Choroid plexus epithelial cell (primary cell): ENCODE data around the gene SCN1B.
A peak's percentile ranks its signal among the peaks of the same experiment; 100 is the strongest.

ENCODE experiments used
- DNase-seq: peaks from one replicate; pipeline ENCODE4 v3.0.0-alpha.2; 2010; ENCODE audit warnings: low read depth
- H3K4me3 ChIP-seq: 2 replicates; pipeline ENCODE4 v1.5.1; 2011; ENCODE audit warnings: low read depth, mild to moderate bottlenecking, control low read depth, low read length, moderate library complexity
- TF ChIP-seq, protein P1 (sequence below): conservative IDR thresholded peaks from 2 replicates; pipeline ENCODE4 v1.5.1; 2011; ENCODE audit warnings: low read depth, mild to moderate bottlenecking, control low read depth, inconsistent platforms, low read length, moderate library complexity

The SCN1B gene

GRCh38 chr19:35081201-35081600, 50.9 kb downstream of the SCN1B start:
- no peak overlapping the region for H3K4me3 ChIP-seq
- TF ChIP-seq, protein P1, sequence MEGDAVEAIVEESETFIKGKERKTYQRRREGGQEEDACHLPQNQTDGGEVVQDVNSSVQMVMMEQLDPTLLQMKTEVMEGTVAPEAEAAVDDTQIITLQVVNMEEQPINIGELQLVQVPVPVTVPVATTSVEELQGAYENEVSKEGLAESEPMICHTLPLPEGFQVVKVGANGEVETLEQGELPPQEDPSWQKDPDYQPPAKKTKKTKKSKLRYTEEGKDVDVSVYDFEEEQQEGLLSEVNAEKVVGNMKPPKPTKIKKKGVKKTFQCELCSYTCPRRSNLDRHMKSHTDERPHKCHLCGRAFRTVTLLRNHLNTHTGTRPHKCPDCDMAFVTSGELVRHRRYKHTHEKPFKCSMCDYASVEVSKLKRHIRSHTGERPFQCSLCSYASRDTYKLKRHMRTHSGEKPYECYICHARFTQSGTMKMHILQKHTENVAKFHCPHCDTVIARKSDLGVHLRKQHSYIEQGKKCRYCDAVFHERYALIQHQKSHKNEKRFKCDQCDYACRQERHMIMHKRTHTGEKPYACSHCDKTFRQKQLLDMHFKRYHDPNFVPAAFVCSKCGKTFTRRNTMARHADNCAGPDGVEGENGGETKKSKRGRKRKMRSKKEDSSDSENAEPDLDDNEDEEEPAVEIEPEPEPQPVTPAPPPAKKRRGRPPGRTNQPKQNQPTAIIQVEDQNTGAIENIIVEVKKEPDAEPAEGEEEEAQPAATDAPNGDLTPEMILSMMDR: no peak
- no peak for DNase-seq

GRCh38 chr19:35083691-35084508, 53.6 kb downstream of the SCN1B start:
- no peak for DNase-seq
- no peak overlapping the region for H3K4me3 ChIP-seq
- TF ChIP-seq, protein P1: no peak

GRCh38 chr19:35084509-35084762, 54.2 kb downstream of the SCN1B start:
- H3K4me3 ChIP-seq: no peak overlapping the region
- TF ChIP-seq, protein P1: no peak
- DNase-seq: no peak

DNA sequence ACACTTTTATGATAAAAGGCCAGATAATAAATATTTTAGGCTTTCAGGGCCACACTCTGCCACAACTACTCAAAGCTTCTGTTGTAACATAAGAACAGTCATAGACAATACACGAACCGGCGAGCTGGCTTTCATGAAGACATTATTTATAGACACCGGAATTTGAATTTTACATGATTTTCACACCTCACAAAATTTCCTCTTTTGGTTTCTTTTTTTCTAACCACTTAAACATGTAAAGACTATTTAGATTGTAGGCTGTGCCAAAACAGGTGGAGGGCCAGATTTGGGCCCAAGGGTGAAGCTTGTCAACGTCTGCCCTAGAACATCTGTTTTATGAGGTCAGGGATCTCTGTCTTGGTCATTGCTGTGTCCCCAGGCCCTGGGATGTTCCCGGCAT, 55.7 kb downstream of the SCN1B start:
- DNase-seq: no peak
- TF ChIP-seq, protein P1: no peak
- H3K4me3 ChIP-seq: no peak overlapping the region

DNA sequence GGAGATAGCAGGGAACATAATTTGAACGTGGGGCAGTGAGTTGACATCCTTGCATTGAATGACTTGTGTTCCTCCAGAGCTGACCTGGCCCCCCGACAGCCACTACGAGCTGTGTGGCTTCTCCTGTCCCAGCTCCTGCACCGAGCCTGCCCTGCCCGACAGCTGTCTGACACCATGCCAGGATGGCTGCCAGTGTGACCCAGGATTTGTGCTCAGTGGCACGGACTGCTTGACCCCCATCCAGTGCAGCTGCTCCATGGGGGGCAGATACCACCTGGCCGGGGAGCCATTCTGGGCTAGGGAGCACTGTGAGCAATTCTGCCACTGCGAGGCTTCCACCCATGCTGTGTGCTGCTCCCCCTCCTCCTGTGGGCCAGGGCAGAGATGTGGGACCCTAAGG, 56.2 kb downstream of the SCN1B start:
- no peak overlapping the region for H3K4me3 ChIP-seq
- DNase-seq: no peak
- TF ChIP-seq, protein P1: no peak

DNA sequence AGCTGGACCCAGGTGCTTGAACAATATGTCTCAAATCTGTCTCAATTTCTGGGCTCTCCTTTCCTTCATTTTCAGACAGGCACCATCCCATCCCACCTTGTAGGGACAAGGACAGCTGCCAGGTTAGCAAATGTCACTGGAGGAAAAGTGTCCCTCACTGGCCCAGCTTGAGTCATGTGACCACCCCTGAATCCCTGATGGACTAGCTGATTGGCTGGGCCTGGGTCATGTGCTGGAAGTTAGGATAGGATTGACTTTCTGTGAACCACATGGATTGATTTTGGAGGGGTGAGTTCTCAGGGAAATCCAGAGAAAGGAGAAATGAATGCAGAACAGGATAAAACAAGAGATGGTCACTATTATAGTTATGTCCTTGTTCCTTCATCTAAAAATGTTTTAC, 57.1 kb downstream of the SCN1B start:
- H3K4me3 ChIP-seq: no peak overlapping the region
- DNase-seq: no peak
- TF ChIP-seq, protein P1: no peak

DNA sequence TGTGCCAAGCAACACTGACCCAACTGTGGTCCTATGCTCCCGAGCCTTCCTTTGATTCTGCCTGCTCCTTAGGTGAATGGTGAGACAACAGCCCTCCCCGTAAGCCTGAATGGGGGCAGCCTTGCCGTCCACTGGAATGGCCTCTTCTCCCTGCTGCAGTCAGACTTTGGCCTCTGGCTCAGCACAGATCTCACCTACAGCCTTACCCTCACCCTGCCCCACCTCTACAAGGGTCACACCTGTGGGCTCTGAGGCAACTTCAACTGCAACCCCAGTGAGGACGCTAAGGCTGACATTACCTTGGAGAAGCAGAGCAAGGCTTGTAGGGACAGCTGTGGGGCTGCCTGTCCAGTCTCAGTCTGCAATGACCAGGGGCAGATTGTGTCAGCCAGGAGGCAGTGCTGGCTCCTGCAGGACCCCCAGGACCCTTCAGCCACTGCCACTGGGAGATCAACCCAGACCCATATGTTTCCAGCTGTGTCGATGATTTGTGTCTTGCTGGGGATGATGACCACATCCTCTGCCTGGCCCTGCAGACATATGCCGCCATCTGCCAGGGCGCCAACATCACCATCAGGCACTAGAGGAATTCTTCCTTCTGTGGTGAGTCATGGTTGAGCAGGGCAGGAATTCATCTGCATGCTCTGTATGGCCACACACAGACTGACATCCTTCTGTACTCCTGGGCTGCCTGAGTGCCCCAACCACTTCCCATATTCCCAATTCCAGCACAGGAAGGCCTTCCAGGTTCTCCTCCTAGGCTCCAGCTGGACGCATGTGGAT, 58.1 kb downstream of the SCN1B start:
- TF ChIP-seq, protein P1: peak; percentile 22
- peak; percentile 78 for DNase-seq
- H3K4me3 ChIP-seq: no peak overlapping the region
